ENCODE results near the gene RBKS. TPM values are rescaled to one million over a fixed set of nuclear protein-coding genes. Genes with fewer than 3 reads are reported as not detected.

RBKS gene
- total RNA-seq, 1 donor from 2014 or later: 0.80 TPM

GRCh38 chr2:27904405-27904665 lies 14.1 kb upstream of the RBKS start:
- Mint-ChIP-seq H3K4me1 (no peaks in the 10 kb centered on the region), H3K4me3 (no peak overlapping the region), H3K9me3 (peaks cover 5% of the 10 kb centered on the region), H3K27ac (no peak overlapping the region), H3K27me3 (ENCODE audit: low read depth) (no peaks in the 10 kb centered on the region), H3K36me3 (peaks cover 15% of the 10 kb centered on the region)
- no peak for DNase-seq (ENCODE audit: low spot score in 2 of 2, unreplicated experiment in 2 of 2)
- TF ChIP-seq, protein P1, sequence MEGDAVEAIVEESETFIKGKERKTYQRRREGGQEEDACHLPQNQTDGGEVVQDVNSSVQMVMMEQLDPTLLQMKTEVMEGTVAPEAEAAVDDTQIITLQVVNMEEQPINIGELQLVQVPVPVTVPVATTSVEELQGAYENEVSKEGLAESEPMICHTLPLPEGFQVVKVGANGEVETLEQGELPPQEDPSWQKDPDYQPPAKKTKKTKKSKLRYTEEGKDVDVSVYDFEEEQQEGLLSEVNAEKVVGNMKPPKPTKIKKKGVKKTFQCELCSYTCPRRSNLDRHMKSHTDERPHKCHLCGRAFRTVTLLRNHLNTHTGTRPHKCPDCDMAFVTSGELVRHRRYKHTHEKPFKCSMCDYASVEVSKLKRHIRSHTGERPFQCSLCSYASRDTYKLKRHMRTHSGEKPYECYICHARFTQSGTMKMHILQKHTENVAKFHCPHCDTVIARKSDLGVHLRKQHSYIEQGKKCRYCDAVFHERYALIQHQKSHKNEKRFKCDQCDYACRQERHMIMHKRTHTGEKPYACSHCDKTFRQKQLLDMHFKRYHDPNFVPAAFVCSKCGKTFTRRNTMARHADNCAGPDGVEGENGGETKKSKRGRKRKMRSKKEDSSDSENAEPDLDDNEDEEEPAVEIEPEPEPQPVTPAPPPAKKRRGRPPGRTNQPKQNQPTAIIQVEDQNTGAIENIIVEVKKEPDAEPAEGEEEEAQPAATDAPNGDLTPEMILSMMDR (IDR thresholded peaks at IDR 0.05; ENCODE audit: unreplicated experiment): no peak

- no peaks in the 10 kb centered on the region for H3K27me3 Mint-ChIP-seq (ENCODE audit: low read depth)
- TF ChIP-seq, protein P1 (IDR thresholded peaks at IDR 0.05; ENCODE audit: unreplicated experiment): no peak
- no peaks in the 10 kb centered on the region for H3K4me1 Mint-ChIP-seq
- H3K9me3 Mint-ChIP-seq: peaks cover 5% of the 10 kb centered on the region
- H3K4me3 Mint-ChIP-seq: no peak overlapping the region
- no peak overlapping the region for H3K27ac Mint-ChIP-seq
- DNase-seq (ENCODE audit: low spot score in 2 of 2, unreplicated experiment in 2 of 2): no peak
- H3K36me3 Mint-ChIP-seq: peaks cover 17% of the 10 kb centered on the region
Measured at GRCh38 chr2:27903649-27904404, 13.6 kb upstream of the RBKS start.

DNA sequence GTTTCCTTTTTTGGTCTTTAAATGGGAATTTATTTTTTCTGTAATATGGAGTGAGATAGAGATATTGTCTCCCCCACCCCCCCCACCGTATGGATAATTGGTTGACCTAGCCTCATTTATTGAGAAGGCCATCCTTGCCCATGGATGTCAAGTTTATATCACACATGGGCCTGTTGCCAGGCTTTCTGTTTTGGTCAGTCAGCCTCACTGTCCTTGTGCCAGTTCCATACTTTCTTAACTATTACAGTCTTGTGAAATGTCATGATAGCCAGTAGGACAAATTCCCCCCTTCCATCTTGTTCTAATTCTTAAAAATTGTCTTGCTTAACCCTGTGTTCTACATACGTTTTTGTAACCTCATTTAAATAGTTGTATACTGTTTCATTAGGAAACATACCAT lies 12.8 kb upstream of the RBKS start:
- Mint-ChIP-seq H3K9me3 (peaks cover 5% of the 10 kb centered on the region), H3K4me3 (no peak overlapping the region), H3K4me1 (no peaks in the 10 kb centered on the region), H3K36me3 (peaks cover 19% of the 10 kb centered on the region), H3K27me3 (ENCODE audit: low read depth) (no peaks in the 10 kb centered on the region), H3K27ac (no peak overlapping the region)
- TF ChIP-seq, protein P1 (IDR thresholded peaks at IDR 0.05; ENCODE audit: unreplicated experiment): no peak
- no peak for DNase-seq (ENCODE audit: low spot score in 2 of 2, unreplicated experiment in 2 of 2)

DNA sequence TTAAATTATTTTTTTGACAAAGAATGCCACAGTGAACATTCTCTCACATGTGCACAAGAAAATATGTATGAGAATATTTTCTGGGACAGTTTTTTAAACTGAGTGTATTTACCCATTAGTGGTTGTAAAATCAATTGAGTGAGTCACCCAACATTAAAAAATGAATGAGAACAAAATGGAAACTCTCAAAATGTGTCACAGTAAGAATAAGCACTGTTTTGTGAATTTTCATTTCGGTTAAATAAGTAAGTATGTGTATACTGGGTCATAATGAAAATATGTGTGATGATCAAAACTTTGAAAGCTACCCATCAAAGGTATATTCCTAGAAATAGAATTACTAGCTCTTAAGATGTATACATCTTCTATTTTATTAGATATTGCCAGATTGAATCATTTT lies 11.9 kb upstream of the RBKS start:
- TF ChIP-seq, protein P1 (IDR thresholded peaks at IDR 0.05; ENCODE audit: unreplicated experiment): no peak
- DNase-seq (ENCODE audit: low spot score in 2 of 2, unreplicated experiment in 2 of 2): no peak
- no peaks in the 10 kb centered on the region for H3K27me3 Mint-ChIP-seq (ENCODE audit: low read depth)
- peaks cover 28% of the 10 kb centered on the region for H3K36me3 Mint-ChIP-seq
- H3K4me3 Mint-ChIP-seq: no peak overlapping the region
- H3K9me3 Mint-ChIP-seq: peaks cover 5% of the 10 kb centered on the region
- H3K4me1 Mint-ChIP-seq: no peaks in the 10 kb centered on the region
- H3K27ac Mint-ChIP-seq: no peak overlapping the region

- peaks cover 36% of the 10 kb centered on the region for H3K36me3 Mint-ChIP-seq
- H3K27ac Mint-ChIP-seq: no peak overlapping the region
Measured at GRCh38 chr2:27901234-27901633, 11.0 kb upstream of the RBKS start.

More at GRCh38 chr2:27901234-27901633, 11.0 kb upstream of the RBKS start:
- Mint-ChIP-seq H3K27me3 (ENCODE audit: low read depth) (no peaks in the 10 kb centered on the region), H3K4me1 (no peaks in the 10 kb centered on the region), H3K4me3 (no peak overlapping the region), H3K9me3 (peaks cover 5% of the 10 kb centered on the region)
- DNase-seq (ENCODE audit: low spot score in 2 of 2, unreplicated experiment in 2 of 2): no peak
- TF ChIP-seq, protein P1 (IDR thresholded peaks at IDR 0.05; ENCODE audit: unreplicated experiment): no peak
